HG03280 (cell line): ENCODE results near the gene AEN.

Experiments used
- ATAC-seq: cut with Tn5 transposase; IDR thresholded peaks from one replicate; pipeline ENCODE4 v1.9.1; 2021; ENCODE audit warnings: mild to moderate bottlenecking, moderate library complexity; ENCODE audit not compliant: unreplicated experiment

AEN gene

DNA sequence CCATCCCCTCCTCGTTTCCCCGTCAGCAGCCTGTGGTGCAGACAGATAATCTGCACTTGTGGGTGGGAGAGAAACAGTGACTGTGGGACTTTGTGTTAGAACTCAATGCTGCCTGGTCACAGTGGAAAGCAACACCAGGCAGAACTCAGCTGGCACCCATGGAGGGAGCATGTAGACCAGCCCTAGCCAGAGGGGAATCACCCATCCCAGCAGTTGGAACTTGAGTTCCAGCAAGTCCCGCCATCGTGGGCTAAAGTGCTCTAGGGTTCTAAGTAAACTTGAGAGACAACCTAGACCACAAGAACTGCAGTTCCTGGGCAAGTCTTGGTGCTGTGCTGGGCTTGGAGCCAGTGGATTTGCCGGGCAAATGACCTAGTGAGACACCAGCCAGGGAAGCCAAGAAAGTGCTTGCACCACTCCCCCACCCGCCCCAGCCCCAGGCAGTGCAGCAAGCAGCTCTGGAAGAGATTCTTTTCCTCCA is 42.0 kb downstream of the AEN start:
- no peak for ATAC-seq

DNA sequence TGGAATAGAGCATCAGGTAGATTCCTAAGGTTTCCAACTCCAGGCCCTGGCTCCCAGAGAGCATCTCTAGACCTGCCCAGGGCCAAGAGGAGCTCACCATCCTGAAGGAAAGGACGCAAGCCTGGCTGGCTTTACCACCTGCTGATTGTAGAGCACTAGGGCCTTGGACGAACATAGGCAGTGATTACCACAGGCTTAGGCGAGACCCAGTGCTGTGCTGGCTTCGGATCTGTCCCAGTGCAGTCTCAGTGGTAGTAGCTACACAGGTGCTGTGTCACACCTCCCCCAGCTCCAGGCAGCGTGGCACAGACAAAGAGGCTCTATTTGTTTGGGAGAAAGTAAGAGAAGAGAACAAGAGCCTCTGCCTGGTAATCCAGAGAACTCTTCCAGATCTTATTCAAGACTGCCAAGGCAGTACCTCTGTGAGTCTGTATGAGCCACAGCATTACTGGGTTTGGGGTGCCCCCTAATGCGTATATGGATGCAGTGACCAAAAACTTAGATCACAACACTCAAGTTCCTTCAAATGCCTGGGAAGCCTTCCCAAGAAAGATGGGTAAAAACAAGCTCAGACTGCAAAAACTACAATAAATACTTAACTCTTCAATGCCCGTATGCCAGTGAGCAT is 43.1 kb downstream of the AEN start:
- ATAC-seq, result no peak

DNA sequence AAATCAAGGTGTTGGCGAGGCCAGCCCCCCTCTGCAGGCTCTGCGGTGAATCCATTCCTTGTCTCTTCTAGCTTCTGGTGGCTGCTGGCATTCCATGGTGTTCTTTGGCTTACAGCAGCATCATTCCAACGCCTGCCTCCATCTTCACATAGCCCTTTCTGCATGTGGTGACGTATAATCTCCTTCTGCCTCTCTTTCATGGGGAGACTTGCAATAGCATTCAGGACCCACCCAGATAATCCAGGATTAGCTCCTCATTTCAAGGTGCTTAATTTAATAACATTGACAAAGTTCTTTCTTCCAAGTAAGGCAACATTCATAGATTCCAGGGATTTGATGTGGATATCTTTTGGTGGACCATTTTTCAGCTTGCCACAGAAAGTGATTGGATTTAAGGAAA is 53.5 kb downstream of the AEN start:
- ATAC-seq, result no peak

DNA sequence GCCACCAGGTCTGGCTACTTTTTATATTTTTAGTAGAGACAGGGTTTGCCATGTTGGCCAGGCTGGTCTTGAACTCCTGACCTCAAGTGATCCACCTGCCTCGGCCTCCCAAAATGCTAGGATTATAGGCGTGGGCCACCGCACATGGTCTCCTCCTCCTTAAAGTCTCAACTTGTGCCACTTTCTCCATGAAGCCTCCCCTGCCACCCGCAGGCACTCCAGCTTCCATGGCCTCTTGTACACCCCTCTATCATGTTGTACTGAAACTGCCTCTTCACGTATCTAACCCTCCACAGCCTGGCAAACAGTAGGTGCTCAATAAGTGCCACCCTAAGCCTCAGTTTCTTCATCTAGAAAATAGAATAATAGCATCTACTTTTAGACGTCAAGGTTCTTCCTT is 57.6 kb downstream of the AEN start:
- ATAC-seq, result no peak

DNA sequence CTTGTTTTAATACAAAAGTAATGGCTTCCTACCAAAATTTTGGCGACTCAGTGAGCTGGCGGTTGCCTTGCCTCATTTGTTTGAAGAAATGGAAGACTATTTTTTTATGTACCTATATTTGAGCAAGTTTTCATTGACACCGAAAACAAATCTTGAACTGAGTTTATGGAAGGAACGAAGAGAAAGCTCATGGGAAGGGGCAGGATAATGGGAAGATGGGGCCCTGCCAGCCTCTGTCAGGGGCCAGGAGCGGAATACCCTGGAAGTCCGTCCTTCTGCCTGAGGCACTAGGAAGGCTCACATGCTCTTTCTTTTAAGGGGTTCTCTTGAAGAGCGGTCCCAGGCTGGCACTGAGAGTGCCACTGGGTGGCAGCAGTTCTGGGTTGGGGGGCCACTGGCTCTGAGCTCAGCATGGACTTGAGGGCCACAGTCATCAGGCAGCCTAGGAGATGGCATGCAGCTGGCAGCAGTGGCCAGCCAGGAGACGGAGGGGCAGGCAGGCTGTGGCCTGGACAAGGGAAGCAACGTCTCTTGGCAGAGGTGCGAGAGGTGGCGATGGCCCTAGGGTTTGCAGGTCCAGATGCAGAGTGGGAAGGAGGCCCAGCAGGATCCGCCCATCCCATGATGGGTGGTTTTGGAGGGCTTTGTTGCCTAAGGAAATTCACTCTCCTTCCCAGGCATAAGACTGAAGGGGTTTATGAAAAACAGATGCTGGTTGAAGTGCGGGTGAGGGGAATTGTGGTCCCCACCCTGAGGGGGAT is 59.3 kb downstream of the AEN start:
- ATAC-seq, result no peak

DNA sequence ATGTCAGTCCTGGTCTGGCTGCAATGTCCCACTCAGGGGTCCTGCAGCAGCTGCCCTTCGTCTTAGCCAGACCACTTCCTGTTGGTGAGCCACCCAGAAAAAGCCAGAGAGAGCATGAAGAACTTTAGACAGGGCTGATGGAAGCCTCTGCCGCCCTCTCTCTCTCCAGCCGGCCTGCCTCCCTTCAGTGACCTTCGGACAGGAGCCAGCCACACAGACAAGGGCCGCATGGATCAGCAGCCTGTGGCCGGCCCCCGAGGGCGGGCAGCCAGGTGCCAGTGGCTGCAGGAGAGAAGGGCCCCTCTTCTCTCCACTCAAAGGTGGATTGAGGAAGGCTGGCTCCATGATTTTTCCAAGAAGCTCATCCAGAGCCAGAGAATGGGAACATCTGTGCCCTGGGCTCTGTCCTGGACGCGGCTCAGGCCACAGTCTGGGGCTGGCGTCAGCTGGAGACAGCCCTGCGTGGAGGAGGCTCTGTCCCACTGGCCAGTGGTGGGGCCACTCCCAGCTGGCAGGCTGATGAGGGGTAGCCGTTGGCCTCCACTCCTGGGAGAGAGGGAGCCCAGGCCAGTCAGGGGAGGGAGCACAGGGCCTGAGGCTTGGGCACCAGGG is 60.6 kb downstream of the AEN start:
- ATAC-seq, result no peak
